ENCODE data around the gene BTBD2.

DNA sequence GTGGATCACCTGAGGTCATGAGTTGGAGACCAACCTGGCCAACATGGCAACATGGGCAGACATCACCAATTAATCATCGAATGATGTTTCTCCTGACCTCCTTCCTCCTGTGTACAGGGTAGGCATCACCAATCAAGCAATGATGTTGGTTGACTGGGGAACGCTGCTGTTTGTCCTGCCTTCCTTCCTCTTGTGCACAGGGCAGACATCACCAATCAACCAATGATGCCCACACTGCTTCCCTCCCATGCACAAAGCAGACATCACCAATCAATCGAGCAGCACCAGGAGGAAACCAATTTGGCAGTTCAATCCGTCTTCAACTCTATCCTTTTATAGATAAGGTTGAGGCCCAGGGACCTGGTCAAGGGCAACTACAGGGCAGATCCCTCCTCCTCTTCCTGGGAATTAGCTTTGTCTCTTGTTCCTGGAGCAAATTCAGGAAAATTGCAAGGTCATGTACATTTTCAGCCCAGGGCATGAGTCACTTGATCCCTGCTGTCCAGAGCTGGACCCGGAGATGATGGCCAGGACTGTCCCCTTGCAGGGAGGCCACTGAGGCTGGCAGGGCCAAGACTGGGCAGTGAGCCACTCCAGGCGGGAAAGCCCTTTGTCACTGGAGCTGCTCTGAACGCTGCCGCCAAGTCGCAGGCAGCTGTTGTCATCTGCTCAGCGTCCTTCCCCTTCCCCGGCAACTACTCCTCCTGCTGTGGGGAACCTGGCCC, 79.9 kb downstream of the BTBD2 start:
- TF ChIP-seq CTCF (IDR thresholded peaks at IDR 0.05), result no peak
- no peak for TF ChIP-seq EZH2 (IDR thresholded peaks at IDR 0.05; ENCODE audit: borderline replicate concordance, insufficient read depth, low read depth, low read length, poor library complexity, severe bottlenecking)

Measured in B cell (primary cell).